Chondrocyte (in vitro differentiated cells): ENCODE measurements around the gene ATP6V0C. TPM values are rescaled to one million over a fixed set of nuclear protein-coding genes. Genes with fewer than 3 reads are reported as not detected.

Experiments used
- DNase-seq: peaks from one replicate; pipeline ENCODE4 v3.0.0; 2021; ENCODE audit warnings: mixed read lengths, low spot score
- H3K27ac Mint-ChIP-seq: one replicate; pipeline ENCODE4 v1.8.0; 2021; ENCODE audit warnings: mild to moderate bottlenecking, moderate library complexity, mixed read lengths; ENCODE audit not compliant: unreplicated experiment
- H3K27me3 Mint-ChIP-seq: 2 replicates; pipeline ENCODE4 v1.8.0; 2021; ENCODE audit warnings: low read depth, mixed read lengths
- H3K36me3 Mint-ChIP-seq: 2 replicates; pipeline ENCODE4 v1.8.0; 2021; ENCODE audit warnings: low read depth, mixed read lengths
- H3K4me1 Mint-ChIP-seq: 2 replicates; pipeline ENCODE4 v1.8.0; 2021; ENCODE audit warnings: low read depth, mild to moderate bottlenecking, mixed read lengths
- H3K4me3 Mint-ChIP-seq: one replicate; pipeline ENCODE4 v1.8.0; 2021; ENCODE audit warnings: mild to moderate bottlenecking, moderate library complexity, mixed read lengths; ENCODE audit not compliant: unreplicated experiment
- H3K9me3 Mint-ChIP-seq: 2 replicates; pipeline ENCODE4 v1.8.0; 2021; ENCODE audit warnings: low read depth, mixed read lengths
- total RNA-seq: library from RNA; stranded (reverse); gene quantifications from 3 replicates; pipeline ENCODE4 v1.2.1, GENCODE V29; 2021
- TF ChIP-seq, protein P1 (sequence below): fragments of 200-600 bp; sonication (generic); IDR thresholded peaks from 2 replicates; pipeline ENCODE4 v1.5.0; 2021; ENCODE audit warnings: antibody characterized with exemption, mild to moderate bottlenecking, moderate library complexity

The ATP6V0C gene
- total RNA-seq, 1 donor from 2014 or later = 200 TPM

DNA sequence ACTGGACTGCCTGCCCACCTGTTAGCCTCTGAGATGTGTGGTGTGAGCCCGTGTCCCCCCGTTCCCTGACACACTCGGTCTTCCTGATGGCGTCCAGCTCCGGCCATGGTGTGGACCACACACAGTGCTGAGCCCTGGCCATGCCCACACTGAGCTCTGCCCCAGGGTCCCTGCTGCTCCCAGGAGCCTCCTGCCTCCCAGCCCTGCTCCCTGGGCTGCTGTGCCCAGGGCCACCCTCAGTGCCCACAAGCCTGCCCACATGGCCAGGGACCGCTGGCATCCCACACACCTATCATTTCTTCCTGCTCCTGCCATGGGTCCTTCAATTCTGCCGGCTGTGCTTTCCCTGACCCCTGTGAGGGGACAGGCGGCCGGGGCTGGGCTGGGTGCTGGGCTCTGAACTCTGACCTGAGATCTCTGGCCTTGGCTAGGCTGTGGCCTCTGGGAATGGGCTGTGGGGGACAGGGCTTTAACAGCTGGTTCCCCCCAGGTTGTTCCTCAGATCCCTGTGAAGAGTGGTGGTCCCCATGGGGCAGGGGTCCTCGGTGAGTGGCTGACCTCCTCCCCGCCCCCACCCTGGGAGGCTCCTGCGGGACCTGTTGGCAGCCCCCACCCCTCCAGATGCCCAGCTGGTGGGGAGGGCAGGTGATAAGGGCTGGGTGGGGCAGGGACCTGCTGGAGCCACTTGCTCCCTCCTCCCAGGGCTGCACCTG, 13.5 kb downstream of the ATP6V0C start:
- H3K9me3 Mint-ChIP-seq = no peaks in the 10 kb centered on the region
- peaks cover 8% of the 10 kb centered on the region for H3K4me1 Mint-ChIP-seq
- H3K4me3 Mint-ChIP-seq = no peak overlapping the region
- TF ChIP-seq, protein P1, sequence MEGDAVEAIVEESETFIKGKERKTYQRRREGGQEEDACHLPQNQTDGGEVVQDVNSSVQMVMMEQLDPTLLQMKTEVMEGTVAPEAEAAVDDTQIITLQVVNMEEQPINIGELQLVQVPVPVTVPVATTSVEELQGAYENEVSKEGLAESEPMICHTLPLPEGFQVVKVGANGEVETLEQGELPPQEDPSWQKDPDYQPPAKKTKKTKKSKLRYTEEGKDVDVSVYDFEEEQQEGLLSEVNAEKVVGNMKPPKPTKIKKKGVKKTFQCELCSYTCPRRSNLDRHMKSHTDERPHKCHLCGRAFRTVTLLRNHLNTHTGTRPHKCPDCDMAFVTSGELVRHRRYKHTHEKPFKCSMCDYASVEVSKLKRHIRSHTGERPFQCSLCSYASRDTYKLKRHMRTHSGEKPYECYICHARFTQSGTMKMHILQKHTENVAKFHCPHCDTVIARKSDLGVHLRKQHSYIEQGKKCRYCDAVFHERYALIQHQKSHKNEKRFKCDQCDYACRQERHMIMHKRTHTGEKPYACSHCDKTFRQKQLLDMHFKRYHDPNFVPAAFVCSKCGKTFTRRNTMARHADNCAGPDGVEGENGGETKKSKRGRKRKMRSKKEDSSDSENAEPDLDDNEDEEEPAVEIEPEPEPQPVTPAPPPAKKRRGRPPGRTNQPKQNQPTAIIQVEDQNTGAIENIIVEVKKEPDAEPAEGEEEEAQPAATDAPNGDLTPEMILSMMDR = no peak
- no peak for DNase-seq
- H3K36me3 Mint-ChIP-seq = peaks cover 6% of the 10 kb centered on the region
- no peak overlapping the region for H3K27ac Mint-ChIP-seq
- no peaks in the 10 kb centered on the region for H3K27me3 Mint-ChIP-seq

DNA sequence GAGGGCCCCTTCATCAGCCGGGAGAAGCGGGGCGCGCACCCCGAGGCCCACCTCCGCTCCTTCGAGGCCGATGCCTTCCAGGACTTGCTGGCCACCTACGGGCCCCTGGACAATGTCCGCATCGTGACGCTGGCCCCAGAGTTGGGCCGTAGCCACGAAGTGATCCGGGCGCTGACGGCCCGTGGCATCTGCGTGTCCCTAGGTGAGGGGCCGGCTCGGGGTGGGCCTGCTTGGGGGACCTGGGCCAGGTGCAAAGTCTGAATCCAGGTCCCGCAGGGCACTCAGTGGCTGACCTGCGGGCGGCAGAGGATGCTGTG, 14.0 kb downstream of the ATP6V0C start:
- no peak overlapping the region for H3K27ac Mint-ChIP-seq
- DNase-seq = no peak
- TF ChIP-seq, protein P1 = no peak
- H3K36me3 Mint-ChIP-seq = peaks cover 6% of the 10 kb centered on the region
- no peak overlapping the region for H3K4me3 Mint-ChIP-seq
- H3K4me1 Mint-ChIP-seq = peaks cover 12% of the 10 kb centered on the region
- no peaks in the 10 kb centered on the region for H3K27me3 Mint-ChIP-seq
- H3K9me3 Mint-ChIP-seq = no peaks in the 10 kb centered on the region

DNA sequence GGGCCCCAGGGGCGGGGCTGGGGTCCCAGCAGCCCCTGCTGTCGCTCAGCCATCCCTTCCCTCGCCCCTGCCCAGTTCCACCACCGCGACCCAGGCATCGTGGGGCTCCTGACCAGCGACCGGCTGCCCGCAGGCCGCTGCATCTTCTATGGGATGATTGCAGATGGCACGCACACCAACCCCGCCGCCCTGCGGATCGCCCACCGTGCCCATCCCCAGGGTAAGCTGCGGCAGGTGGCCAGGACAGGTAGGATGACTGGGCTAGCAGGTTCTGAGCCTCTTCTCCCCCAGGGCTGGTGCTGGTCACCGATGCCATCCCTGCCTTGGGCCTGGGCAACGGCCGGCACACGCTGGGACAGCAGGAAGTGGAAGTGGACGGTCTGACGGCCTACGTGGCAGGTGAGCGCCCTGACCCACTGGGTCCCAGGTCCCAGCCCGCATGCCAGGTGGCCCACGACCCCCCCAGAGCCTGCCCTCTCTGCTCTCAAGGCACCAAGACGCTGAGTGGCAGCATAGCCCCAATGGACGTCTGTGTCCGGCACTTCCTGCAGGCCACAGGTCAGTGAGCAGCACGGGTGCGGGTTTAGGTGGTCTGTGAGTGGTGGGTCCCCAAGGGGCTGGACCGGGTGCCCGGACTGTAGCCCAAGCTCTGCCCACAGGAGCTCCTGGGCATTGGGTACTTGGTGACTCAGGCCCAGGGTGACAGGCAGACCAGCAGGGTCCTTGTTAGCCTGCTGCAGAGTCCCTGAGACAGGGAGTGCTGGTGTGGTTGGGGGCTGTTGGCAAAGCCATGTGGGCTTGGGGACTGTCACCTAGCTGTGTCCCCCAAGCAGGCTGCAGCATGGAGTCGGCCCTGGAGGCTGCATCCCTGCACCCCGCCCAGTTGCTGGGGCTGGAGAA, 14.7 kb downstream of the ATP6V0C start:
- Mint-ChIP-seq H3K4me3 (no peak overlapping the region), H3K4me1 (peaks cover 15% of the 10 kb centered on the region), H3K27ac (no peak overlapping the region), H3K9me3 (no peaks in the 10 kb centered on the region), H3K36me3 (peaks cover 6% of the 10 kb centered on the region), H3K27me3 (no peaks in the 10 kb centered on the region)
- peak; percentile 84 for DNase-seq
- TF ChIP-seq, protein P1 = no peak

DNA sequence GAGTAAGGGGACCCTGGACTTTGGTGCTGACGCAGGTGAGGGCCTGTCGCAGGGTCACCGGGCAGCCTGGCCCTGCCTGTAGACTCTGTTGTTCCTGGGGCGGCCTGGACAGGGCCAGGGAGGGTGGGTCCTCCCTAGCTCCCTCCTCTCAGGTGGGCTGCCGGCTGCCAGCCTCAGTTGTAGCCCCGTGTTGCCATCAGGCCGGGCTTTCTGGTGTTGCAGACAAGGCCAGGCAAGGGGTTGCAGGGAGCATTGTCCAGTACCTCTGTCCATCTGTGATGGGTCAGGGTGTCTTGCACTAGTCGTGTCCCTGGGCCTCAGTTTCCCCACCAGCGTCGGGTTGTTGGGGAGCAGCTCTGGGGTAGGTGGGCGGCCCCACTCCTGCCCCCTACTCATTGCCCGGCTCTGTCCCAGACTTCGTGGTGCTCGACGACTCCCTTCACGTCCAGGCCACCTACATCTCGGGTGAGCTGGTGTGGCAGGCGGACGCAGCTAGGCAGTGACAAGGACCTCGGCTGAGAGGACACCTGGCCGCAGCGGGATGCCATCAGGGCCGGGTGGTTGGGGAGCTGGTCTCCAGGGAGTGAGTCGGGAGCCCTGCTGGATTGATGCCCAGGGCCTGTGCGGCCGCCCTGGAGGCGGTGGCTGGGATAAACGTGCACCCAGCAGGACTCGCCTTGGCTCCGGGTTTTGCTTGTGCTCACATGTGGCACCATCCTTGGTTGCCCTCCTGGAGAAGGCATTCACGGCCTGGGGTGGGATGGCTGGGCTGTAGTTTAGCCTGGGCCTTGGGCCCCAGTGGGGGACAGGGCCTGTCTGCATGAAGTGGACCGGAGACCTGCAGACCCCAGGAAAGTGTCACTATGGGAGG, 15.5 kb downstream of the ATP6V0C start:
- DNase-seq = no peak
- TF ChIP-seq, protein P1 = peak; percentile 19
- Mint-ChIP-seq H3K36me3 (peaks cover 2% of the 10 kb centered on the region), H3K27ac (no peak overlapping the region), H3K9me3 (no peaks in the 10 kb centered on the region), H3K27me3 (no peaks in the 10 kb centered on the region), H3K4me1 (peaks cover 15% of the 10 kb centered on the region), H3K4me3 (no peak overlapping the region)
